Subcutaneous adipose tissue (tissue), 4 donors: ENCODE measurements around the gene GUCY1A1. TPM values are rescaled to one million over a fixed set of nuclear protein-coding genes. Genes with fewer than 3 reads are reported as not detected.

Source experiments
- total RNA-seq, 4 donors: library from RNA; depleted of rRNA; stranded (reverse); fragments of >200 nt; gene quantifications; one replicate each; pipeline ENCODE4 v1.1.0, GENCODE V29; 2016
- TF ChIP-seq, protein P1 (sequence below): fragments of 450-650 bp; IDR thresholded peaks from one replicate; pipeline ENCODE4 v1.5.1; 2016; ENCODE audit warnings: low read depth, mild to moderate bottlenecking, control low read depth, antibody characterized with exemption, moderate library complexity

GUCY1A1 gene
- total RNA-seq, 4 donors from 2014 or later, result 3.2 to 21.1 (median 8.7) TPM

DNA sequence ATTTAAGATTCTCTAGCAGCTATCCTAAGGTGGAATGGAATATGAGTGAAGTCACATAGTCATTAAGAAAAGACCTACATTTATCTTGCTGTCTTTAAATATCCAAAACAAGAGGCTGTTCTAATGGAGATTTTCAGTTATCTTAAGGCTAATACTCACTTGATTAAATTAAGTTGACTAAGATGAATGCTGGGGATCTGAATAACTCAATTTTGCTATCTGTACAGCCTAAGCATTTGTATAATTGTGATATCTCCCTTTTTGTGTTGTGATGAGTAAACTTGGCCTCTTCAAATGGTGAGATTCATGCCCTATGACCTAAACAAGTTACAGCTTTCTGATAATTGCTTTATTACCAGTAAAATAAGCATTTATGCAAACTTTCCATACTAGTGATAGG lies 13.6 kb upstream of the GUCY1A1 start:
- TF ChIP-seq, protein P1, sequence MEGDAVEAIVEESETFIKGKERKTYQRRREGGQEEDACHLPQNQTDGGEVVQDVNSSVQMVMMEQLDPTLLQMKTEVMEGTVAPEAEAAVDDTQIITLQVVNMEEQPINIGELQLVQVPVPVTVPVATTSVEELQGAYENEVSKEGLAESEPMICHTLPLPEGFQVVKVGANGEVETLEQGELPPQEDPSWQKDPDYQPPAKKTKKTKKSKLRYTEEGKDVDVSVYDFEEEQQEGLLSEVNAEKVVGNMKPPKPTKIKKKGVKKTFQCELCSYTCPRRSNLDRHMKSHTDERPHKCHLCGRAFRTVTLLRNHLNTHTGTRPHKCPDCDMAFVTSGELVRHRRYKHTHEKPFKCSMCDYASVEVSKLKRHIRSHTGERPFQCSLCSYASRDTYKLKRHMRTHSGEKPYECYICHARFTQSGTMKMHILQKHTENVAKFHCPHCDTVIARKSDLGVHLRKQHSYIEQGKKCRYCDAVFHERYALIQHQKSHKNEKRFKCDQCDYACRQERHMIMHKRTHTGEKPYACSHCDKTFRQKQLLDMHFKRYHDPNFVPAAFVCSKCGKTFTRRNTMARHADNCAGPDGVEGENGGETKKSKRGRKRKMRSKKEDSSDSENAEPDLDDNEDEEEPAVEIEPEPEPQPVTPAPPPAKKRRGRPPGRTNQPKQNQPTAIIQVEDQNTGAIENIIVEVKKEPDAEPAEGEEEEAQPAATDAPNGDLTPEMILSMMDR, result no peak

GRCh38 chr4:155656025-155656424 lies 10.6 kb upstream of the GUCY1A1 start:
- TF ChIP-seq, protein P1, result no peak

DNA sequence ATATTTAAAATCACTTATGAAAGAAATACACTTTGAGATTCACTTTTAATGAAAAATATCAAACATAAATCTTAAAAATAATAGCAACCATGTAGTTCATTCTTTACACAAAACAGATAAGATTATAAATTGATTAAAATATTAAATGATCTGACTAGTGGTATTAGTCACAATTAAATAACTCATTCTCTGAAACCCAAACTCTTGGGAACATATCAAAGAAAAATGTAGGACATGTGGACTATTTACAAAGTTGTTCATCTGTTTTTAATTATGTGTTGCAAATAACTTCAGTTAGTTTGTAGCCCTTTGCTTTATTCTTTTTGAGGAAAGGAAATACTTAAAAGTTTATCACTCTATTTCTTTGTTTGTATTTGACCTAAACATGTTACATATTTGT lies 9.5 kb upstream of the GUCY1A1 start:
- TF ChIP-seq, protein P1, result no peak

DNA sequence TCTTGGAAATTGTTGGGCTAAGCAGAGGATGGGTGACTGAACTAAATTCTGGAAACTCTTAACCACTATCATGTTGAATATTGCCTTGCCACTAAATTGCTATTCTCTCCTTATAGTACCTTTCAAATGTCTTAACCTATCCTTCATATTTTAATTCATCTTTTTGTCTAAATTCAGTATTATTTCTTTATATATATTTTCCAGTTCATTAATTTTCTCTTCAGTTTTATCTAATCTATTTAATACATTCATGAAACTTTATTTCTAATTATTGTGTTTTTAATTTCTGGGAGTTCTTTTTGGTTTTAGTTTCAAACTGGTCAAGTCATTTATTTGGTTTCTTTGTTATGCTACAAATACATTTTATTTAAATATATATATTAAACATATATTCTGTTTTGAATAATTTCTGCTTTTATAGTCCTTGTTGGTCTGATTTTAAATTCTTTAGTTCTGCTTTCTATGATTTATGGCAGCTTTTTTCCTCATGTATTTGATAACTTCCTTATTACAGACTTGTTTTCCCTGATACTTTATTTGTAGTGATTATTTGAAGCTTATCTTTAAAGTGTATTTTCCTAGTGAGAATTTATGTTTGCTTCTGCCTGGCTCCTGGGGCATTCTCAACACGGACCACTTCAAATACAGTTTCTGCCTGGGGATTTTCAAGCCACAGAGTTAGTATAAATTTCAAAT lies 8.5 kb upstream of the GUCY1A1 start:
- TF ChIP-seq, protein P1, result no peak

DNA sequence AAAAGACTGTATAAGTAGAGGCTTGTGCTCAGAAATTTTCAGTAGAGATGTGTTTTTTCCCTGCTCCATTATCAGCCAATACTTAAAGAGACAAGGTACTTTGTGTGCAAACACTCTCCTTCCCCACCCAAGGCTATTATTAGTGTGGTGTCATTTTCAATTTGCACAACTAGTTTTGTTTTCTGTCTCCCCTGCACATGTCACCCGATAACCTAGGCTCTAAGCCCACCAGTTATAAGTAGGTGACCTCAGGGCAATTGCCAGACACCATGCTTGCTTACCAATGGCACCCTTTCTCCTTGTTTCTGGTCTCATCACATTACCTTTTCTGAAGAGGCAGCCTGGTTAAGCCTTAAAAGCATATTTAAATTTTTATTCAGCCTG lies 8.0 kb upstream of the GUCY1A1 start:
- TF ChIP-seq, protein P1, result no peak

GRCh38 chr4:155659176-155659575 lies 7.5 kb upstream of the GUCY1A1 start:
- TF ChIP-seq, protein P1, result no peak

DNA sequence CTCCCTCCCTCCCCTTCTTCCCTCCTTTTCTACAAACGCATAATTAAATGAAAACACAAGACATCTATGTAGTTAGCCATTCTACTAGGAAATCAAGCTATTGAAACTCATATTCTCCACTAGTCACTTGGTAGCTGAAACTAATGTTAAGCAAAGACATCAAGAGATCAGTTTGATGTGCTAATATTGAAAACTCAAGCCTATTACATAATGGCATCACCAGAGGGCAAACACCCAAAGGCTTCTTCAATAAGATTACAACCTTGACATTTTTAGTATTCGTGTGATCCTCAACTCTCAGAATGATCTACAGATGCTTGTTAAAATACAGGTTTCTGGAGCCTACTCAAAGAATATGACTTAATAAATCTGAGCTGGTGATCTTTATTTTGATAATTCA lies 6.2 kb upstream of the GUCY1A1 start:
- TF ChIP-seq, protein P1, result no peak
